Measurements from ENCODE around the gene TMPRSS6.

DNA sequence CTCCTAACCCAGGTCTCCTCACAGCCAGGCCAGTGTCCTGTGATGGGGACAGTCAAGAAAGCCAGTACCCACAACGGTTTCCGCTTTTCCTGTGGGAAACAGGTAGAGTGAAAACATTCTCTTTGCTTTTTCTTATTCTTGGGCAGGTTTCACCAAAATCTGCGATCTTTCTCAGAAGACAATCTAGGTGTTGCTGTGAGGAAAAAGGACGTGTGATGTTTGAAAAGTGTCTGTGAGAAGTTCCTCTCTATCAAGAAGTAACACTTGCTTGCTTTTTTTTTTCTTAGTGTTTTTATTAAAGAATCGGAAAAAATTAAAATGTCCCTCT, 49.4 kb upstream of the TMPRSS6 start:
- TF ChIP-seq, protein P1, sequence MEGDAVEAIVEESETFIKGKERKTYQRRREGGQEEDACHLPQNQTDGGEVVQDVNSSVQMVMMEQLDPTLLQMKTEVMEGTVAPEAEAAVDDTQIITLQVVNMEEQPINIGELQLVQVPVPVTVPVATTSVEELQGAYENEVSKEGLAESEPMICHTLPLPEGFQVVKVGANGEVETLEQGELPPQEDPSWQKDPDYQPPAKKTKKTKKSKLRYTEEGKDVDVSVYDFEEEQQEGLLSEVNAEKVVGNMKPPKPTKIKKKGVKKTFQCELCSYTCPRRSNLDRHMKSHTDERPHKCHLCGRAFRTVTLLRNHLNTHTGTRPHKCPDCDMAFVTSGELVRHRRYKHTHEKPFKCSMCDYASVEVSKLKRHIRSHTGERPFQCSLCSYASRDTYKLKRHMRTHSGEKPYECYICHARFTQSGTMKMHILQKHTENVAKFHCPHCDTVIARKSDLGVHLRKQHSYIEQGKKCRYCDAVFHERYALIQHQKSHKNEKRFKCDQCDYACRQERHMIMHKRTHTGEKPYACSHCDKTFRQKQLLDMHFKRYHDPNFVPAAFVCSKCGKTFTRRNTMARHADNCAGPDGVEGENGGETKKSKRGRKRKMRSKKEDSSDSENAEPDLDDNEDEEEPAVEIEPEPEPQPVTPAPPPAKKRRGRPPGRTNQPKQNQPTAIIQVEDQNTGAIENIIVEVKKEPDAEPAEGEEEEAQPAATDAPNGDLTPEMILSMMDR (IDR thresholded peaks at IDR 0.05 in 2 of 3, conservative IDR thresholded peaks at IDR 0.05 in 1 of 3; ENCODE audit: borderline replicate concordance in 1 of 3, insufficient read depth in 1 of 3, low read depth in 2 of 3, low read length in 2 of 3), result no peak
- TF ChIP-seq EZH2phosphoT487 (IDR thresholded peaks at IDR 0.05; ENCODE audit: borderline replicate concordance) (no peak), SIN3A (IDR thresholded peaks at IDR 0.05; ENCODE audit: low read depth) (no peak), ELF1 (IDR thresholded peaks at IDR 0.05; ENCODE audit: borderline replicate concordance, low read depth) (no peak), POLR2AphosphoS5 (IDR thresholded peaks at IDR 0.05; ENCODE audit: low read depth, low read length) (no peak), ZNF274 (IDR thresholded peaks at IDR 0.05; ENCODE audit: low read depth, low read length) (no peak)
- TF ChIP-seq, protein P2, sequence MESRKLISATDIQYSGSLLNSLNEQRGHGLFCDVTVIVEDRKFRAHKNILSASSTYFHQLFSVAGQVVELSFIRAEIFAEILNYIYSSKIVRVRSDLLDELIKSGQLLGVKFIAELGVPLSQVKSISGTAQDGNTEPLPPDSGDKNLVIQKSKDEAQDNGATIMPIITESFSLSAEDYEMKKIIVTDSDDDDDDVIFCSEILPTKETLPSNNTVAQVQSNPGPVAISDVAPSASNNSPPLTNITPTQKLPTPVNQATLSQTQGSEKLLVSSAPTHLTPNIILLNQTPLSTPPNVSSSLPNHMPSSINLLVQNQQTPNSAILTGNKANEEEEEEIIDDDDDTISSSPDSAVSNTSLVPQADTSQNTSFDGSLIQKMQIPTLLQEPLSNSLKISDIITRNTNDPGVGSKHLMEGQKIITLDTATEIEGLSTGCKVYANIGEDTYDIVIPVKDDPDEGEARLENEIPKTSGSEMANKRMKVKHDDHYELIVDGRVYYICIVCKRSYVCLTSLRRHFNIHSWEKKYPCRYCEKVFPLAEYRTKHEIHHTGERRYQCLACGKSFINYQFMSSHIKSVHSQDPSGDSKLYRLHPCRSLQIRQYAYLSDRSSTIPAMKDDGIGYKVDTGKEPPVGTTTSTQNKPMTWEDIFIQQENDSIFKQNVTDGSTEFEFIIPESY (IDR thresholded peaks at IDR 0.05; ENCODE audit: extremely low read depth, insufficient replicate concordance, low read length), result no peak

All from HCT116 (cell line).